GM20000 (cell line): Measurements from ENCODE around the gene BYSL.

Source experiments
- DNase-seq: peaks from one replicate; pipeline ENCODE4 v3.0.0; 2012; ENCODE audit warnings: low spot score
- TF ChIP-seq, protein P1 (sequence below): IDR thresholded peaks from 2 replicates; pipeline ENCODE4 v1.5.1; 2012; ENCODE audit warnings: mild to moderate bottlenecking, control low read depth; ENCODE audit errors: extremely low read depth, missing control alignments

The BYSL gene

DNA sequence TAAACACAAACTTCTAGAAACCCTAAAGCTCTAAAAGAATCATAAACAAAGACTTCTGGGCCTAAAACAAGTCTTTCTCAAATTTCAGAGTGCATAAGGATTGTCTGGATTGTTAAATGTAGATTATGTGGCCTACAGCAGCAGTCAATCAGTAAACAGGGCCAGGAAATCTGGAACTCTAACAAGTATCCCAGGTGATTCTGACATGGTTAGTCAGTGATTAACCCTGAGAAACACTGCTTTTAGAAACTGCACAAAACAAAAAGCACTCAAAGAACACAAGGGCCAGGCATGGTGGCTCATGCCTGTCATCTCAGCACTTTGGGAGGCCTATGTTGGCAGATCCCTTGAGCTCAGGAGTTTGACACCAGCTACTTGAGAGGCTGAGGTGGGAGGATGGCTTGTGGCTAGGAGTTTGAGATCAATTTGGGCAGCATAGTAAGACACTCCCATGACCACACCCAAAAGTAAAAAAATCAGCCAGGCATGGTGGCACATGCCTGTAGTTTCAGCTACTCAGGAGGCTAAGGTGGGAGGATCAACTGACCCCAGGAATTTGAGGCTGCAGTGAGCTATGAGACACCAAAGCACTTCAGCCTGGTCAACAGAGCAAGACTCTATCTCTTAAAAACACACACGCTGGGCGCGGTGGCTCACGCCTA lies 6.3 kb upstream of the BYSL start:
- no peak for DNase-seq
- TF ChIP-seq, protein P1, sequence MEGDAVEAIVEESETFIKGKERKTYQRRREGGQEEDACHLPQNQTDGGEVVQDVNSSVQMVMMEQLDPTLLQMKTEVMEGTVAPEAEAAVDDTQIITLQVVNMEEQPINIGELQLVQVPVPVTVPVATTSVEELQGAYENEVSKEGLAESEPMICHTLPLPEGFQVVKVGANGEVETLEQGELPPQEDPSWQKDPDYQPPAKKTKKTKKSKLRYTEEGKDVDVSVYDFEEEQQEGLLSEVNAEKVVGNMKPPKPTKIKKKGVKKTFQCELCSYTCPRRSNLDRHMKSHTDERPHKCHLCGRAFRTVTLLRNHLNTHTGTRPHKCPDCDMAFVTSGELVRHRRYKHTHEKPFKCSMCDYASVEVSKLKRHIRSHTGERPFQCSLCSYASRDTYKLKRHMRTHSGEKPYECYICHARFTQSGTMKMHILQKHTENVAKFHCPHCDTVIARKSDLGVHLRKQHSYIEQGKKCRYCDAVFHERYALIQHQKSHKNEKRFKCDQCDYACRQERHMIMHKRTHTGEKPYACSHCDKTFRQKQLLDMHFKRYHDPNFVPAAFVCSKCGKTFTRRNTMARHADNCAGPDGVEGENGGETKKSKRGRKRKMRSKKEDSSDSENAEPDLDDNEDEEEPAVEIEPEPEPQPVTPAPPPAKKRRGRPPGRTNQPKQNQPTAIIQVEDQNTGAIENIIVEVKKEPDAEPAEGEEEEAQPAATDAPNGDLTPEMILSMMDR: no peak

DNA sequence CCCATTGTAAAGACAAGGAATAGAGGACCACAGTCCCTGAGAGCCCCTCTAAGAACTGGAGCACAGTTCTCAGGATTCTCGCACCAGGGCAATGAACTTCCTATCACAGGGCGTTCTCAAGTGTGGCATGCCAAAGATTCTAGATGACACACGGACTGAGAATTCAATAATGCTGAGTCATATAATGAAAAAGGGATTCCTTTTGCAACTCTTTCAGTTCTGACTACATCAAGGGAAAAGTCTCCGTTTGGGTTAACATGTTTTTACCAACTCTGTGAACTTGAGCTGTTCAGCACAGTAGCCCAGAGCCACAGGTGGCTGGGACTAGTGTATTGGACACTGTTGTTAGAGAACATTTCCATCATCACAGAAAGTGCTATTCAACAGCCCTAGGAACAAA lies 3.8 kb upstream of the BYSL start:
- TF ChIP-seq, protein P1: no peak
- no peak for DNase-seq

DNA sequence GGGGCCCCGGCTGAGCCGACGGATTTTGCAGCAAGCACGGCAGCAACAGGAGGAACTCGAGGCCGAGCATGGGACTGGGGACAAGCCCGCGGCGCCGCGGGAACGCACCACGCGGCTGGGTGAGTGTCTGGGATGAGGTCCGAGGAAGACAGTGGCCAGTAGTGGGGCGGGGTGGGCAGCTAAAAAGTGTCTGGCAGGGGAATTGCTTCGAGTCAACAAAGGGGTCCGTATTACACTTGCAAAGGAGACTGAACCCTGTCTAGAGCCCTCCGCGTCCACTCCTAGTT lies 356 bp downstream of the BYSL start:
- DNase-seq: no peak
- TF ChIP-seq, protein P1: no peak

GRCh38 chr6:41922154-41922553 lies 855 bp downstream of the BYSL start:
- no peak for DNase-seq
- TF ChIP-seq, protein P1: no peak

DNA sequence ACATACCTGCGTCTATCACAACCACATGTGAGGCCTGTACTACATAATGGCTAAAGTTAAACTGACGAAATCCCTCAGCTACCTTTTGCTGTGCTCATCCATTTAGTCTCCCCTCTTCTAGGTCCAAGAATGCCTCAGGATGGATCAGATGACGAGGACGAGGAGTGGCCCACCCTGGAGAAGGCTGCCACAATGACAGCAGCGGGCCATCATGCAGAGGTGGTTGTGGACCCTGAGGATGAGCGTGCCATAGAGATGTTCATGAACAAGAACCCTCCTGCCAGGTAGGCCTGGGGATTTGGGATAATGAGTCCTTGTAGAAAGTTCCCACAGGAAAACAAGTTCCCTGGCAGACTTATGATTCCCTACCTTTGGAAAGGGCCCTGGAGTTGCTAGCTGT lies 6.0 kb downstream of the BYSL start:
- DNase-seq: no peak
- TF ChIP-seq, protein P1: no peak

DNA sequence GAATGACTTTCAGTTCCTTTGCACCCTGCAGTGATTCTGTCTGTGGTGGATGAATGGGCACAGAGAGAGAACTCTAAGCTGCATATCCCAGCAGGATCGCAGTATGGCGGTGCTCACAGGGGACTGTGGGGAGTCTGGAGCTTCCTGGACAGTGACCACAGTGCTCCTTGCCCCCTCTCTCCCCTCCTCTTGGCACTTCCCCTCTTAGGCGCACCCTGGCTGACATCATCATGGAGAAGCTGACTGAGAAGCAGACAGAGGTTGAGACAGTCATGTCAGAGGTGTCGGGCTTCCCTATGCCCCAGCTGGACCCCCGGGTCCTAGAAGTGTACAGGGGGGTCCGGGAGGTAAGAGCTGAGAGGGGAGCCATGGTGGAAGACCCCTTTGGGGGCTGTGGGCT lies 8.6 kb downstream of the BYSL start:
- TF ChIP-seq, protein P1: no peak
- DNase-seq: no peak

DNA sequence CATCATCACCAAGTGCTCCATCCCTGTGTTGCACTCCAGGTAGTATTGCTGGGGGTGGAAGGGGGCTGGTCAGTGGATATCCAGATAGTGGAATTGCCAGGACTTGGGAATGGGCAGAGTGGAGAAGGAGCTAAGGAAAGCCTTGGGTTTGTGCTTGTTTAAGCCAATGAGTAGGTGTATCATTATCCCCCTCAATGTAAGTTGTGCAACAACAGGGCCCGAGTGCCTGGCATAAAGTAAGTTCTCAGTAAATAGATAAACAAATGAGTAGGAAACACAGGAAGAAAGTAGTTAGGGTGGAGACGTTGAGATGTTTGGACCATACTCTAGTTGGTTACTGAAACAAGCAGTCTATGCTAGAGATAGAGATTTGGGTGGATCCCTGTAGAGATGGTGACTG lies 10.5 kb downstream of the BYSL start:
- no peak for DNase-seq
- TF ChIP-seq, protein P1: no peak

DNA sequence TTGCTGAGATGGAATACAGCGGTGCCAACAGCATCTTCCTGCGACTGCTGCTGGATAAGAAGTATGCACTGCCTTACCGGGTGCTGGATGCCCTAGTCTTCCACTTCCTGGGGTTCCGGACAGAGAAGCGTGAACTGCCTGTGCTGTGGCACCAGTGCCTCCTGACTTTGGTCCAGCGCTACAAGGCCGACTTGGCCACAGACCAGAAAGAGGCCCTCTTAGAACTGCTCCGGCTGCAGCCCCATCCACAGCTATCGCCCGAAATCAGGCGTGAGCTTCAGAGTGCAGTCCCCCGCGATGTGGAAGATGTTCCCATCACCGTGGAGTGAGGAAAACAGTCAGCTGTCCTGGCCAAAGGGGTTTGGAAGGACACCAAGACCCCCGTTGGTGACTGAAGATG lies 11.1 kb downstream of the BYSL start:
- TF ChIP-seq, protein P1: no peak
- no peak for DNase-seq
